ENCODE results near the gene LHPP.

The LHPP gene

GRCh38 chr10:124560377-124561105, 98.9 kb downstream of the LHPP start:
- DNase-seq (ENCODE audit: extremely low read depth, insufficient read length), result no peak
- Histone ChIP-seq H3K4me3 (replicated peaks; ENCODE audit: low read depth, low read length) (no peak overlapping the region), H3K36me3 (ENCODE audit: control insufficient read depth, insufficient read depth, low read length) (no peaks in the 10 kb centered on the region), H3K27me3 (replicated peaks; ENCODE audit: control insufficient read depth, insufficient read depth, low read length) (no peaks in the 10 kb centered on the region; the same call in 1 of the 2 replicates)
- no peak for TF ChIP-seq CTCF (IDR thresholded peaks at IDR 0.05; ENCODE audit: insufficient read depth, low read length, poor library complexity, severe bottlenecking)

- no peak for TF ChIP-seq CTCF (IDR thresholded peaks at IDR 0.05; ENCODE audit: insufficient read depth, low read length, poor library complexity, severe bottlenecking)
- no peaks in the 10 kb centered on the region; the same call in 1 of the 2 replicates for H3K27me3 ChIP-seq (replicated peaks; ENCODE audit: control insufficient read depth, insufficient read depth, low read length)
- no peak for DNase-seq (ENCODE audit: extremely low read depth, insufficient read length)
- H3K36me3 ChIP-seq (ENCODE audit: control insufficient read depth, insufficient read depth, low read length), result no peaks in the 10 kb centered on the region
- H3K4me3 ChIP-seq (replicated peaks; ENCODE audit: low read depth, low read length), result no peak overlapping the region
Measured at GRCh38 chr10:124561206-124561605, 99.6 kb downstream of the LHPP start.

GRCh38 chr10:124562425-124563060, 100.9 kb downstream of the LHPP start:
- TF ChIP-seq CTCF (IDR thresholded peaks at IDR 0.05; ENCODE audit: insufficient read depth, low read length, poor library complexity, severe bottlenecking), result no peak
- no peaks in the 10 kb centered on the region for H3K36me3 ChIP-seq (ENCODE audit: control insufficient read depth, insufficient read depth, low read length)
- DNase-seq (ENCODE audit: extremely low read depth, insufficient read length), result no peak

GRCh38 chr10:124563320-124564040, 101.9 kb downstream of the LHPP start:
- H3K4me3 ChIP-seq (replicated peaks; ENCODE audit: low read depth, low read length), result no peak overlapping the region
- TF ChIP-seq CTCF (IDR thresholded peaks at IDR 0.05; ENCODE audit: insufficient read depth, low read length, poor library complexity, severe bottlenecking), result no peak
- DNase-seq (ENCODE audit: extremely low read depth, insufficient read length), result no peak
- no peaks in the 10 kb centered on the region for H3K36me3 ChIP-seq (ENCODE audit: control insufficient read depth, insufficient read depth, low read length)
- H3K27me3 ChIP-seq (replicated peaks; ENCODE audit: control insufficient read depth, insufficient read depth, low read length), result no peaks in the 10 kb centered on the region

More at GRCh38 chr10:124562425-124563060, 100.9 kb downstream of the LHPP start:
- H3K4me3 ChIP-seq (replicated peaks; ENCODE audit: low read depth, low read length), result no peak overlapping the region
- no peaks in the 10 kb centered on the region; the same call in 1 of the 2 replicates for H3K27me3 ChIP-seq (replicated peaks; ENCODE audit: control insufficient read depth, insufficient read depth, low read length)

- TF ChIP-seq CTCF (IDR thresholded peaks at IDR 0.05; ENCODE audit: insufficient read depth, low read length, poor library complexity, severe bottlenecking), result no peak
Measured at GRCh38 chr10:124564881-124565280, 103.3 kb downstream of the LHPP start.

More at GRCh38 chr10:124564881-124565280, 103.3 kb downstream of the LHPP start:
- no peaks in the 10 kb centered on the region for H3K36me3 ChIP-seq (ENCODE audit: control insufficient read depth, insufficient read depth, low read length)
- no peak for DNase-seq (ENCODE audit: extremely low read depth, insufficient read length)
- H3K27me3 ChIP-seq (replicated peaks; ENCODE audit: control insufficient read depth, insufficient read depth, low read length), result no peaks in the 10 kb centered on the region
- H3K4me3 ChIP-seq (replicated peaks; ENCODE audit: low read depth, low read length), result no peak overlapping the region
